VCaP (cell line): ENCODE measurements around the gene XRRA1.

Experiments
- H3K27ac ChIP-seq: fragments of 450-650 bp; 2 replicates; pipeline ENCODE4 v1.5.1; 2017
- CTCF ChIP-seq: fragments of 450-650 bp; conservative IDR thresholded peaks from 2 replicates; pipeline ENCODE4 v1.5.1; 2017; ENCODE audit warnings: mild to moderate bottlenecking, moderate library complexity

XRRA1 gene

DNA sequence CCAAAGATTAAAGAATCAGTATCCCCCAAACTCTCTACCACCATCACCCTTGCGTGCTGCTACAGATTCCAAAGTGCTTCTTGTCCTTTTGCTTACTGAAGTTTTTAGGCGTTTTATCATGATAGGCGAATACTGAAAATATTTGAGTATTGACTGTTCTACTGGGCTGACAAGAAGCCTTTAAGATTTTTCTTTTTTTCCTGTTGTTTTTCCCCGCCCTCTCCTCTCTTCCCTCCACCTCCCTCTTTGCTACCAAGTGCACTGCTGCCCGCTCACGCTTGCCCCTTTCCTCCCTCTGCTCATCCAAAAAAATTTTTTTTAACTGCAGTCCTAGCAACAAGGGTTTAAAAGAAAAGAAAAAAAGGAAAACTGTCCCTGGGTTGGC, 854 bp upstream of the XRRA1 start:
- no peak for TF ChIP-seq CTCF
- peak overlapping the region; percentile 87 for H3K27ac ChIP-seq

DNA sequence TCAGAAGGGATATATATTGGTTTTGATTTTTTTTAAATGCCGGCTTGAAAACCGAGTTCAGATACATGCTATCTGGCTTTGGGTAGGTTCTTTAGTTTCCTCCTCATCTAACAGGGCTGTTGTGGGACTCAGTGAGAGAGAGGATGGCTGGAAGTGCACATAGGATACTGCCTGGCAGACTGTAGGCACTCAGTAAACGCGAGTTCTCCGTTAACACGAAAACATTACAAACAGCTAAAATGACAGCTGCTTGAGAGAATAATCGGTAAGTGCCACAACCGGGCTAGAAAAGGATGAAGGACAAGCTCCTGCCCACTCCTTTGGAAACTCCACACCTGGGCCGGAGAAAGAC, 369 bp downstream of the XRRA1 start:
- no peak for TF ChIP-seq CTCF
- H3K27ac ChIP-seq: peak overlapping the region; percentile 87

- no peak for TF ChIP-seq CTCF
- H3K27ac ChIP-seq: peak overlapping the region; percentile 66
Measured at GRCh38 chr11:74942073-74942759, 6.7 kb downstream of the XRRA1 start.

GRCh38 chr11:74941492-74941891, 7.4 kb downstream of the XRRA1 start:
- peak overlapping the region; percentile 66 for H3K27ac ChIP-seq
- no peak for TF ChIP-seq CTCF

DNA sequence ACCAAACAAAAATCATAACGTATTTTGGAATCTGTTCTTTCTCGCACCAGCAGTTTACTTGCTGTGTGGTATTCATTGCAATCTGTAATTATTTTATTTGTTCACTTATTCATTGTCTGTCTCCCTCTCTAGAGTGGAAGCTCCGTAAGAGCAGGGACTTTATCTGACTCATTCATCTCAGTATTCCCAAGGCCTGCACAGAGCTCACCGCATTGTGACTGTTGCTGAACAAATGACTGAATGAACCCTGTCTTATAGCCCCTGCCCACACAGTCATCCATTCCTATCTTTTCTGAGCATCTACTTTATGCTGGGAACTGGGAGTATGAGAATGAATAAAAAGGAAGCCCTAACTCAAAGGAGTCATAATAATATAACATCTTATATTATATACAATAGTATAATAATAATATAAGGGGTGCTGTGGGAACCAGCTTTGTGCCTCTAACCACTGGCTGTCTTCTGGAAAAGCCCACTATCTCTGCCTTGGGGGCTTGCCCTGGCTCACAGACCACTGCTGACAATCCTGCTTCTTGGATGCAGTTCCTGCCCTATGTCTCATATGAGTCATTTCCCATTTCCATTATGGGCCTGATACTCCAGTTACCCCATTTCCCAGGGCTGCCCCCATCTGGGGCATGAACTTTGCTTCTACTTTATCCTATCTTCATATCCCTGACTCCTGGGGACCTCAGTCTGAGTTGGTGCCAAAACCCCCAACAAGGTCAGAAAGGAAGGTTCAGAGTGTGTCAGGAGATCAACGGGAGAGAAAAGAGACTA, 11.0 kb downstream of the XRRA1 start:
- TF ChIP-seq CTCF: no peak
- no peak overlapping the region for H3K27ac ChIP-seq

GRCh38 chr11:74936976-74937375, 11.9 kb downstream of the XRRA1 start:
- no peak overlapping the region for H3K27ac ChIP-seq
- TF ChIP-seq CTCF: no peak

DNA sequence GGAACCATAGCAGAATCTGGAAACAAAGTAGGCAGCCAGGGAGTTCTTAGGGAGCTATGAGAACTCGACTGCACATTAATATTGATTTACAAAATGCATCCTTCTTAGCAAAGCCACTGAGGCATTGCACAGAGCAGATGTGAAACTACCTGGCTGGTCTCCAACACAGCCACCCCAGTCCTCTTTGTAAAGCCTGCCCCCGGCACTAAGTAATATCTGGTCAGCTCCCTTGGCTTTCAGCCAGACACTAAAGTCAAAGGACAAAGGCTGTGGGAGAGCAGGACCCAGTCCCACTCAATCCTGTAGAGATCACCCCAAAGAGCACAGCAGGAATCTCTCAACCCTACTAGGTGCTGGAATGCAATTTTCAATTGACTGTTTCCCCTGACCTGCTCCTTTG, 12.8 kb downstream of the XRRA1 start:
- H3K27ac ChIP-seq: no peak overlapping the region
- no peak for TF ChIP-seq CTCF
